LNCAP (cell line): Measurements from ENCODE around the gene ATP2B1.

Experiments used
- CTCF ChIP-seq: fragments of 450-650 bp; IDR thresholded peaks from 2 replicates; pipeline ENCODE4 v1.5.1; 2017; ENCODE audit warnings: mild to moderate bottlenecking

Gene ATP2B1

GRCh38 chr12:89709995-89710872 is 1.6 kb upstream of the ATP2B1 start:
- no peak for TF ChIP-seq CTCF

GRCh38 chr12:89709157-89709994 is 738 bp upstream of the ATP2B1 start:
- no peak for TF ChIP-seq CTCF

GRCh38 chr12:89707703-89708564 is 704 bp downstream of the ATP2B1 start:
- TF ChIP-seq CTCF = no peak

- no peak for TF ChIP-seq CTCF
These were observed 1.5 kb downstream of the ATP2B1 start for GRCh38 chr12:89706986-89707702.

GRCh38 chr12:89706551-89706950 is 2.1 kb downstream of the ATP2B1 start:
- TF ChIP-seq CTCF = no peak

- no peak for TF ChIP-seq CTCF
These were observed 4.2 kb downstream of the ATP2B1 start for GRCh38 chr12:89704457-89704856.

- no peak for TF ChIP-seq CTCF
These were observed 4.9 kb downstream of the ATP2B1 start for GRCh38 chr12:89703768-89704167.
